ENCODE measurements around the gene CDH22. TPM values are rescaled to one million over a fixed set of nuclear protein-coding genes. Genes with fewer than 3 reads are reported as not detected.

The CDH22 gene
- total and polyA plus RNA-seq, 2 experiments from 2014 or later, result 0.08 to 0.10 TPM

- H3K36me3 Mint-ChIP-seq (ENCODE audit: low read depth), result peaks cover 14% of the 10 kb centered on the region
- H3K27ac ChIP-seq (ENCODE audit: low read depth), result no peak overlapping the region
- no peaks in the 10 kb centered on the region for H3K9me2 ChIP-seq (ENCODE audit: insufficient read depth)
- peaks cover 24% of the 10 kb centered on the region for H3K27me3 Mint-ChIP-seq (ENCODE audit: insufficient read depth, low read depth, poor library complexity)
- H2AFZ ChIP-seq, result no peak overlapping the region
- no peaks in the 10 kb centered on the region for H3K27me3 ChIP-seq (ENCODE audit: insufficient read depth)
- H4K20me1 ChIP-seq (replicated peaks; ENCODE audit: insufficient read depth), result no peaks in the 10 kb centered on the region; the same call in 1 of the 2 replicates
- no peak overlapping the region for H3K4me3 Mint-ChIP-seq
- no peak for DNase-seq (ENCODE audit: low spot score)
- H3K4me1 Mint-ChIP-seq, result peaks cover 13% of the 10 kb centered on the region
- TF ChIP-seq JUNB (IDR thresholded peaks at IDR 0.05; ENCODE audit: unreplicated experiment) (no peak), ZNF114 (CRISPR knock-in tag; IDR thresholded peaks at IDR 0.05) (no peak), NANOG (IDR thresholded peaks at IDR 0.05; ENCODE audit: borderline replicate concordance) (no peak), ETS1 (IDR thresholded peaks at IDR 0.05) (no peak), EZH2phosphoT487 (IDR thresholded peaks at IDR 0.05; ENCODE audit: unreplicated experiment) (no peak), EZH2 (IDR thresholded peaks at IDR 0.05; ENCODE audit: low read depth, unreplicated experiment) (no peak), STAT1 (IDR thresholded peaks at IDR 0.05; ENCODE audit: unreplicated experiment) (no peak), CTCF (conservative IDR thresholded peaks at IDR 0.05; ENCODE audit: low read depth in 2 of 2) (no peak), ZNF331 (CRISPR knock-in tag; IDR thresholded peaks at IDR 0.05; ENCODE audit: low read depth) (no peak), POLR2AphosphoS5 (IDR thresholded peaks at IDR 0.05; ENCODE audit: low read depth) (no peak), ZNF462 (CRISPR knock-in tag; IDR thresholded peaks at IDR 0.05) (no peak), REST (IDR thresholded peaks at IDR 0.05; ENCODE audit: unreplicated experiment) (no peak), CREB1 (CRISPR knock-in tag; IDR thresholded peaks at IDR 0.05; ENCODE audit: low read depth) (no peak)
- 0 out of 2 replicates have a peak, but pooled peaks cover 7% of the 10 kb centered on the region for H3K79me2 ChIP-seq (replicated peaks; ENCODE audit: insufficient read depth)
- peaks cover 10% of the 10 kb centered on the region for H3K4me1 ChIP-seq (ENCODE audit: insufficient read depth)
- no peak overlapping the region for H3K4me3 ChIP-seq
- no peak overlapping the region for H3K27ac Mint-ChIP-seq
- no peaks in the 10 kb centered on the region for H3K9me3 Mint-ChIP-seq
- H3K4me2 ChIP-seq, result no peak overlapping the region
- no peaks in the 10 kb centered on the region for H3F3A ChIP-seq (replicated peaks; ENCODE audit: low read depth)
- ATAC-seq, result no peak
- no peaks in the 10 kb centered on the region for H3K36me3 ChIP-seq (ENCODE audit: insufficient read depth)
These were observed 46.8 kb upstream of the CDH22 start for GRCh38 chr20:46354920-46355654.

Measured in GM23338 (cell line).